Body of pancreas (tissue), 4 donors: Measurements from ENCODE around the gene MVP. TPM values are rescaled to one million over a fixed set of nuclear protein-coding genes. Genes with fewer than 3 reads are reported as not detected.
"Not testable (repeated sequence)": the region's sequence is repeated elsewhere in the genome, so short reads cannot be mapped to it uniquely, and the experiment has no call there.

Source experiments
- ATAC-seq: fragments of 150-250 bp; one replicate; pipeline ENCODE4 v1.9.1; 2016
- DNase-seq, 4 donors: peaks; one replicate each; pipeline ENCODE4 v3.0.0-alpha.2; 2019
- H3K27ac ChIP-seq, 4 donors: fragments of 200-600 bp; sonication (generic); 1 replicate in 3 of 4; 2 replicates in 1 of 4; pipeline versions ENCODE4 v1.5.1 to v1.6.1; 2016 to 2019; ENCODE audit warnings: mild to moderate bottlenecking in 1 of 4, mixed read lengths in 1 of 4, moderate library complexity in 1 of 4
- H3K27me3 ChIP-seq, 2 donors: fragments of 200-600 bp; sonication (generic); one replicate each; pipeline ENCODE4 v1.6.0; 2016; ENCODE audit warnings: mild to moderate bottlenecking in 1 of 2
- H3K36me3 ChIP-seq, 2 donors: fragments of 200-600 bp; sonication (generic); replicated peaks in 1 of 2; 2 replicates each; pipeline ENCODE4 v1.5.1; 2016; ENCODE audit warnings: low read depth in 2 of 2; ENCODE audit not compliant: insufficient read depth in 1 of 2
- H3K4me1 ChIP-seq: fragments of 200-600 bp; sonication (generic); one replicate; pipeline ENCODE4 v1.6.0; 2016
- H3K4me3 ChIP-seq, 2 donors: fragments of 200-600 bp; sonication (generic); 1 replicate in 1 of 2; 2 replicates in 1 of 2; pipeline ENCODE4 v1.5.1; 2016 to 2019
- H3K9me3 ChIP-seq, 3 donors: fragments of 200-600 bp; sonication (generic); 1 replicate in 2 of 3; 2 replicates in 1 of 3; pipeline ENCODE4 v1.5.1; 2016
- CTCF ChIP-seq, 7 experiments: fragments of 450-650 bp in 4 of 7; fragments of 200-600 bp in 3 of 7; sonication (generic) in 3 of 7; IDR thresholded peaks; one replicate each; pipeline ENCODE4 v1.5.1; 2016 to 2019; ENCODE audit warnings: antibody characterized with exemption in 7 of 7
- POLR2A ChIP-seq, 3 donors: fragments of 450-650 bp; IDR thresholded peaks; one replicate each; pipeline ENCODE4 v1.6.1; 2016; ENCODE audit warnings: antibody characterized with exemption in 3 of 3, mild to moderate bottlenecking in 2 of 3
- WGBS, 2 donors: methylation state at CpG; one replicate each; pipeline ENCODE4 v1.1.5; 2017; 5-methylcytosine and 5-hydroxymethylcytosine counted together
- intact Hi-C: fragments of 100-400 bp; cut with DNase I; formaldehyde crosslinking; loops from one replicate; pipeline ENCODE4 v1.15.1; 2023
- total RNA-seq, 2 donors: library from RNA; depleted of rRNA; stranded (reverse); fragments of >200 nt; gene quantifications; one replicate each; pipeline ENCODE4 v1.1.0, GENCODE V29; 2016

Gene MVP
- total RNA-seq, 2 donors from 2014 or later = 75.5 to 139 TPM

DNA sequence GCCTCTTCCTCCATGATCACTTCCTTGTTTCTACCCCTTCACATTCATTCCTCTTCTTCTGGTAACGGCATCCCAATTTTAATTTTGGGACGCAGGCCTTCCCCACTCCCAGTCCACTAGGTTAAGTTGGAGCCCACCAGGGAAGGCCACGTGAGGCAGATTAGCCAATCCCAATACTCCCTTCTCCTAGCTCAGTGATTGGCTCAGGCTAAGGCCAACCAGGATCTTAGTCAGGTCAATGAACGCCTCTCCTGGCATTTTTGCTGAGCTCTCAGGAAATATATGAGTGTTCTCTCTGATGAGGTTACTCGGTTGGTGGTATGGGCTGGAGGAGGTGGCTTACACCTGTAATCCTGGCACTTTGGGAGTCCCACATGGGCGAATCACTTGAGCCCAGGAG is 63.7 kb downstream of the MVP start:
- Histone ChIP-seq H3K4me3 (no peak overlapping the region), H3K9me3 (no peaks in the 10 kb centered on the region), H3K36me3 (no peaks in the 10 kb centered on the region), H3K27ac (no peak overlapping the region), H3K4me1 (peaks cover 5% of the 10 kb centered on the region), H3K27me3 (no peaks in the 10 kb centered on the region)
- ATAC-seq (no peak), DNase-seq (no peak)
- no peak for TF ChIP-seq POLR2A (IDR thresholded peaks at IDR 0.05)
- no peak for TF ChIP-seq CTCF (IDR thresholded peaks at IDR 0.05)
- 91 to 93% methylated on average over 6 of the region's 6 CpGs for WGBS, 2 donors
- intact Hi-C loops = no loop called here

- DNase-seq, H3K9me3 ChIP-seq, H3K27me3 ChIP-seq, ATAC-seq, H3K36me3 ChIP-seq, H3K4me3 ChIP-seq, H3K4me1 ChIP-seq, intact Hi-C loops, H3K27ac ChIP-seq: not testable (repeated sequence)
- 94 to 95% methylated on average over 3 of the region's 3 CpGs for WGBS, 2 donors
Measured at GRCh38 chr16:29889372-29889771, 69.1 kb downstream of the MVP start.

GRCh38 chr16:29891525-29892457 is 71.5 kb downstream of the MVP start:
- no peak overlapping the region for H3K27ac ChIP-seq
- H3K4me3 ChIP-seq = no peak overlapping the region
- no peaks in the 10 kb centered on the region for H3K9me3 ChIP-seq
- intact Hi-C loops = no loop called here
- WGBS, 2 donors = 74 to 76% methylated on average over 9 to 10 of the region's 10 CpGs
- DNase-seq (no peak), ATAC-seq (no peak)
- no peaks in the 10 kb centered on the region for H3K27me3 ChIP-seq
- no peaks in the 10 kb centered on the region for H3K36me3 ChIP-seq
- no peaks in the 10 kb centered on the region for H3K4me1 ChIP-seq
- TF ChIP-seq CTCF (IDR thresholded peaks at IDR 0.05) (no peak), POLR2A (IDR thresholded peaks at IDR 0.05) (no peak)

- intact Hi-C loops = no loop called here
Measured at GRCh38 chr16:29892458-29892813, 72.2 kb downstream of the MVP start.

DNA sequence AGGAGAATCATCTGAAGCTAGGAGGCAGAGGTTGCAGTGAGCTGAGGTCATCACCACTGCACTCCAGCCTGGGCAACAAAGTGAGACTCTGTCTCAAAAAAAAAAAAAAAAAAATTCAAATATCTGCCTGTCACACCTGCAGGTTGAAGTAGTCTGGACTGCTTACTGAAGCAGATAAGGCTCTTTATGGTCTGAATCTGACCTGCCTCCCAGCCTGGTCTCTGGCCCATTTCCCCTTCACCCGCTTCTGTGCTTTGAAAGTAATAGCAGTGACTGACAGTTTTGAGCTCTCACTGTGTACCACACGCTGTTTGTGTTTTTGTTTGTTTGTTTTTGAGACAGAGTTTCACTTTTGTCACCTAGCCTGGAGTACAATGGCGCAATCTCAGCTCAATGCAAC is 73.3 kb downstream of the MVP start:
- ATAC-seq (no peak), DNase-seq (no peak)
- whole genome bisulfite sequencing, 2 donors = 92% methylated on average over 3 of the region's 3 CpGs
- no peaks in the 10 kb centered on the region for H3K9me3 ChIP-seq
- H3K27ac ChIP-seq = no peak overlapping the region
- TF ChIP-seq CTCF (IDR thresholded peaks at IDR 0.05) = no peak
- H3K36me3 ChIP-seq = no peaks in the 10 kb centered on the region
- peaks cover 3% of the 10 kb centered on the region for H3K4me1 ChIP-seq
- intact Hi-C loops = no loop called here
- H3K4me3 ChIP-seq = no peak overlapping the region
- H3K27me3 ChIP-seq = no peaks in the 10 kb centered on the region

More at GRCh38 chr16:29892458-29892813, 72.2 kb downstream of the MVP start:
- Histone ChIP-seq H3K27me3 (no peaks in the 10 kb centered on the region), H3K4me1 (no peaks in the 10 kb centered on the region), H3K4me3 (no peak overlapping the region), H3K9me3 (no peaks in the 10 kb centered on the region), H3K36me3 (no peaks in the 10 kb centered on the region), H3K27ac (no peak overlapping the region)
- DNase-seq (no peak), ATAC-seq (no peak)
- 87% methylated on average over 3 to 6 of the region's 6 CpGs for WGBS, 2 donors
- TF ChIP-seq CTCF (IDR thresholded peaks at IDR 0.05) (no peak), POLR2A (IDR thresholded peaks at IDR 0.05) (no peak)
